GM20431 (cell line): ENCODE results near the gene LACTB.

Experiments
- in situ Hi-C: fragments of 300-500 bp; cut with MseI, MboI; formaldehyde crosslinking; loops from one replicate; pipeline ENCODE4 v1.15.0; 2020; ENCODE audit warnings: low sequenced_read_pairs; ENCODE audit not compliant: unreplicated experiment

Gene LACTB

DNA sequence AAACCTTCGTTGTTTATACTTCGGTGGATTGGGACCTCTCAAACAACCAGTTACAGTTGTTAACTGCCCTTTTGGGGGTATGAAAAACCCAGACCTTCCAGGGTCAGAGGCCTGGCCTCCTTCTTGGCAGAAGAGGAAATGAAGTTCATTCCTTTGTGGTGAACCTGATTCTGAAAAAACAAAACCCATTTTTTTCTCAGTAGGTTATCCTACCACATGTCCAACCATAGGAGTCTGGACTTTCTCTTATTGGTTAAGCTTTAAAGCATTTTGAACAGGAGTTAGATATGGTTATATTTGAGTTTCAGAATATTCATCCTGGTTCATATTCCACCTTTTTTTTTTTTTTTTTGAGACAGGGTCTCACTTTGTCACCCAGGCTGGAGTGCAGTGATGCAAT lies 7.2 kb upstream of the LACTB start:
- in situ Hi-C loops = no loop called here

GRCh38 chr15:63118854-63119253 lies 2.8 kb upstream of the LACTB start:
- in situ Hi-C loops = no loop called here

GRCh38 chr15:63122002-63122875 lies 578 bp downstream of the LACTB start:
- in situ Hi-C loops = no loop called here

GRCh38 chr15:63124506-63124905 lies 2.8 kb downstream of the LACTB start:
- in situ Hi-C loops = no loop called here

DNA sequence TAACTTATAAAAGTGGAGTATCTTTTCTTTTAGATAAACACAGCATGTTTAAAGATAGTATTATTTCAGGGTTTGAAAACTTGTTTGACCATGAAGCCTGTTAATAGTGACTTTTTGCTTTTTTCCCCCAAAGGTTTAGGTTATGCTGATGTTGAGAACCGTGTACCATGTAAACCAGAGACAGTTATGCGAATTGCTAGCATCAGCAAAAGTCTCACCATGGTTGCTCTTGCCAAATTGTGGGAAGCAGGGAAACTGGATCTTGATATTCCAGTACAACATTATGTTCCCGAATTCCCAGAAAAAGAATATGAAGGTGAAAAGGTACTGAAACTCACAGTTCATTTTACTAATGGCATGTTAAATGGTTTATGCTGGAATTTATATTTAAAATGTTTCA lies 5.1 kb downstream of the LACTB start:
- in situ Hi-C loops = no loop called here

GRCh38 chr15:63133786-63134185 lies 12.1 kb downstream of the LACTB start:
- in situ Hi-C loops = no loop called here

GRCh38 chr15:63134245-63134985 lies 12.8 kb downstream of the LACTB start:
- in situ Hi-C loops = no loop called here

DNA sequence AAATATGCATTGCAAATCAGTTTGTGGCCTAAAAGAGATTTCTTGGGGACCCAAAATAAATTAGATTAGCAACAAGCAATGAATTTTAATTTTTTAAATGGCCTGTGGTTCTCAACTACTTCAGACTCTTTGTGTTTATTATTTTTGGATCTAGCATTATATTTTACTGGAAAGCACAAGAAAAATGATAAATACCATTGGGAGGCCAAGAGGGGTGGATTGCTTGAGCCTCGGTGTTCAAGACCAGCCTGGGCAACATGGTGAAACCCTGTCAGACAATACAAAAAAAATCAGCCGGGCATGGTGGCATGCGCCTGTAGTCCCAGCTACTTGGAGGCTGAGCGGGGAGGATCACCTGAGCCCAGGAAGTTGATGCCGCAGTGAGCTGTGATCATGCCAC lies 13.6 kb downstream of the LACTB start:
- in situ Hi-C loops = no loop called here

DNA sequence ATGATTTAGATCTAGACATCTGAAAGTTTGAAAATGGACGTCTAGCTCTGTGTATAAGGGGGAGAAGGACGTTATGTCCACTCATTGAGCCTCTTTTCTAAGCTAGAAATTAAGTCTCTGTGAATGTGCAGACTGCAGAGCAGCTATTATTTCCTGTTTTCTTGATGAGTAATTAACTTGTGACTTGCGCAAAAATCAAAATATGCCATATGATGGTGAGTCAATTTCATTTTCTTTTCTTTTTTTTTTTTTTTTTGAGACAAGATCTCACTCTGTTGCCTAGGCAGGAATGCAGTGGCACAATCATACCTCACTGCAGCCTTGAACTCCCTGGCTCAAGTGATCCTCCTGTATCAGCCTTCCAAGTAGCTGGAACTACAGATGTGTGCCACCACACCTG lies 14.1 kb downstream of the LACTB start:
- in situ Hi-C loops = no loop called here

GRCh38 chr15:63136742-63137141 lies 15.1 kb downstream of the LACTB start:
- in situ Hi-C loops = no loop called here

GRCh38 chr15:63140936-63141335 lies 19.3 kb downstream of the LACTB start:
- in situ Hi-C loops = no loop called here

- in situ Hi-C loops = no loop called here
Observed at GRCh38 chr15:63145426-63145825, 23.8 kb downstream of the LACTB start.

DNA sequence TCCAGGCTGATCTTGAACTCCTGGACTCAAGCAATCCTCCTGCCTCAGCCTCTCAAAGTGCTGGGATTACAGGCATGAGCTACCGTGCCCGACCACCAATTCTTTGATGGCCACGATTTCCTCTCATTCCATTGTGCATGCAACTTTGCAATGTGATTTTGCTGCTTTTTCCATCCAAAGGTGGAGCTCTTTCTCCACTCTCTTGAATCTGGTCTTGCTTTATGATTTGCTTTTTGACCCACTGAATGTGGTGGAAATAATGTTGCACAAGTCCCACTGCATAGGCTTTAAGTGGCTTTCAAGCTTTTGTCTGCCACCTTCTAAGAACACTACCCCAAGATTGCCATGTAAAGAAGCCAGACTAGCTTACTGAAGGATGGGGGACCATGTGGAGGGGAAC lies 25.0 kb downstream of the LACTB start:
- in situ Hi-C loops = no loop called here

DNA sequence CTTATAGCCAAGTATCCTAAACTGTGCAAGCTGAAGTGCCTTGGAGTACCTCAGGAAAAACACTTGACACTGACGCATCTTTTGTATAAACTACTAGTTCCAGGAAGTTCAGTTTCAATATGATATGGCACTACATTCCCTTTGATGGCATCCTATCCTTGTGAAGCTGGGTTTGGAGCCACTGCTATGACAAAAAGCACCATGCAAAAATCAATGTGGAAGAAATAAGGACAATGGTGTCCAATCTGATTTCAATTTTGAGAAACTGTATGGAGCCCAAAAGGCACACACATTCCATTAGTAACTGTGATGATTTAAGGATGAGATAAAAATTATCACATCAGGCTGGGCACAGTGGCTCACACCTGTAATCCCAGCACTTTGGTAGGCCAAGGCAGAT lies 30.0 kb downstream of the LACTB start:
- in situ Hi-C loops = no loop called here

GRCh38 chr15:63155486-63155885 lies 33.8 kb downstream of the LACTB start:
- in situ Hi-C loops = no loop called here

GRCh38 chr15:63156086-63156710 lies 34.5 kb downstream of the LACTB start:
- in situ Hi-C loops = no loop called here

DNA sequence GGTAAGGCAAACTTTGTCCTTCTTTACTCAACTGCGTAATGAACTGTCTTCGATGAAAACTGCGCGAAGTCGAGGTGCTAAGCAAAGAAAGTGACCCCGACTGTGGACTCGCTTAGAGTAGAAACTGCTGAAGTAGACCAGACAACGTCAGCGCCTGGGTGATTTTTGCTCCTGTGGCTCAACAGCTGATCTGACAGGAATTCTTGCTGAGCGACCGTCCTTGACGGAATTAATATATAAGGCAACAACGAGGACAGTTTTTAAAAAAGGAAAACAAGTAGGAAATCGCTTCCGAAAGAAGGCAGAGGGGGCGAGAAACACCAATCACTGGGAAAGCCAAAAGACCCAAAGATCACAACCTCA lies 35.1 kb downstream of the LACTB start:
- in situ Hi-C loops = no loop called here

GRCh38 chr15:63157118-63157843 lies 35.6 kb downstream of the LACTB start, which contains the start of gene RPS27L:
TSS of gene RPS27L (minus strand) at chr15:63157477. CDS start at chr15:63157405, 72 bp downstream.
- in situ Hi-C loops = no loop called here

DNA sequence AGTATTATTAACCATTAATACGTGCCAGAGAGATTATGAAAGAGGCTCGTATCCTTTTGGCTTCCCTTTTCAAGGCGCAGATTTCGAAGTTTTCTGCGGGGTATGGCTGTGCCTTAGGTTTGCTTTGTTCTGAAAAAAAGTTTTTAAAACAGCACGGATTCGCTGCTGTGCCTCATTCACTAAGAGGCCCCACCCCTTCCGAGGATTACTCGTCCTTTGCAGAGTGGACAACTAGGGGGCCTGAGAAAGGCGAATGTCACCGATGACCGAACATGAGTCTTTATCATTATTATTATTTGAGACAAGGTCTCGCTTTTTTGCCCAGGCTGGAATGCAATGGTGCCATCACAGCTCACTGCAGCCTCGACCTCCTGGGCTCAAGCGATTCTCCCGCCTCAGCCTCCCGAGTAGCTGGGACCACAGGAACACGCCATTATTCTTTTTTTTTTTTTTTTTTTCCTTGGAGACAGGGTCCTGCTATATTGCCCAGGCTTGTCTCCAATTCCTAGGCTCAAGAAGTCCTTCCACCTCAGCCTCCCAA lies 36.3 kb downstream of the LACTB start:
- in situ Hi-C loops = no loop called here

DNA sequence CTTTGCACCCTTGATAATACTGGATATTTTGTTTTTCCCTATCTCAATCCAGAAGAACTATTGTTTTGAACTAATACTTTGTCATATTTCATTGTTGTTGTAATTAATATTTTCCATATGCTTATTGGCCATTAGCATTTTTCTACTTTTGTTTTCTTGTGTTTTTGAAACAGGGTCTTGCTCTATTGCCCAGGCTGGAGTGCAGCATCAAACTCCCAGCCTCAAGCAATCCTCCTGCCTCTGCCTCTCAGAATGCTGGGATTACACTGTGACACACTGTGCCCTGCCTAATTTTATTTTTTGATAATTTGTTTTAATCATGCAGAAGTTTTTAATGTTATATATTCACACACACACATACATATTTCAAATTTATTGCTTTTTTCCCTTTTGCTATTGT lies 39.0 kb downstream of the LACTB start:
- in situ Hi-C loops = no loop called here
